Left ventricle myocardium inferior (tissue), 1 donor: ENCODE measurements around the gene COL5A3. TPM values are rescaled to one million over a fixed set of nuclear protein-coding genes. Genes with fewer than 3 reads are reported as not detected.

Source experiments
- DNase-seq: peaks from one replicate; pipeline ENCODE4 v3.0.0-alpha.2; 2020
- H3K27ac ChIP-seq: fragments of 200-600 bp; replicated peaks from 2 replicates; pipeline ENCODE4 v1.8.0; 2021
- H3K27me3 ChIP-seq: fragments of 200-600 bp; 2 replicates; pipeline ENCODE4 v1.8.0; 2021; ENCODE audit warnings: low read depth
- H3K36me3 ChIP-seq: fragments of 200-600 bp; 2 replicates; pipeline ENCODE4 v1.8.0; 2021
- H3K4me1 ChIP-seq: fragments of 200-600 bp; 2 replicates; pipeline ENCODE4 v1.8.0; 2021
- H3K4me3 ChIP-seq: fragments of 200-600 bp; 2 replicates; pipeline ENCODE4 v1.8.0; 2021; ENCODE audit warnings: mild to moderate bottlenecking, moderate library complexity
- H3K9me3 ChIP-seq: fragments of 200-600 bp; replicated peaks from 2 replicates; pipeline ENCODE4 v1.8.0; 2021
- CTCF ChIP-seq: fragments of 200-600 bp; IDR thresholded peaks from 2 replicates; pipeline ENCODE4 v1.8.0; 2021; ENCODE audit warnings: antibody characterized with exemption, mild to moderate bottlenecking, borderline replicate concordance
- intact Hi-C: fragments of 100-400 bp; cut with micrococcal nuclease; formaldehyde crosslinking; loops from one replicate; pipeline ENCODE4 v1.11.0; 2022
- total RNA-seq: library from RNA; stranded (reverse); fragmentation: NEBNext Ultra II Directional; extraction: Animal tissue kit (Norgen Biotek cat#: 25700); gene quantifications from one replicate; pipeline ENCODE4 v1.2.1, GENCODE V29; 2021
- donor health status: DM: no; HTN: yes; CAD: no; lungs with severe emphysema.

COL5A3 gene
- total RNA-seq, 1 donor from 2014 or later, result 8.7 TPM

GRCh38 chr19:9971166-9971897, 39.0 kb downstream of the COL5A3 start:
- Histone ChIP-seq H3K4me3 (no peak overlapping the region), H3K4me1 (no peaks in the 10 kb centered on the region), H3K27ac (no peak overlapping the region), H3K27me3 (peaks cover 45% of the 10 kb centered on the region), H3K36me3 (peaks cover 18% of the 10 kb centered on the region), H3K9me3 (no peaks in the 10 kb centered on the region)
- TF ChIP-seq CTCF, result no peak
- intact Hi-C loops, result no loop called here
- no peak for DNase-seq

DNA sequence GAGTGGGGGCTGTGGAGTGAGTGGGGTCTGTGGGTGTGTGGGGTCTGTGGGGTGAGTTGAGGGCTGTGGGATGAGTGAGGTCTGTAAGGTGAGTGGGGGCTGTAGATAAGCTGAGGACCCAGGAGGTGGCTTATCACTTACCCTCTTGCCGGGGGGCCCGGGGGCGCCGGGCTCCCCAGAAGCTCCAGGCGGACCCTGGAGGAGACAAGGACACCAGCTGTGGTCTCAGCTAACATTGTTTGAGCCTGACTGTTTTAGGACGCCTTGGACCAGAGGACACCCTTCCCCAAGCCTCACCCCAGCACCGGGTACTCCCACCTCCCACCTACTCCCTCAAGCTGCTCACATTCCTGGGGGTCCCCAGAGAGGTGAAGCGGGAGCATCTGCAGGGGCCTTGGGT, 39.8 kb downstream of the COL5A3 start:
- peaks cover 18% of the 10 kb centered on the region for H3K36me3 ChIP-seq
- no peak overlapping the region for H3K4me3 ChIP-seq
- no peak for TF ChIP-seq CTCF
- peaks cover 53% of the 10 kb centered on the region for H3K27me3 ChIP-seq
- no peak overlapping the region for H3K27ac ChIP-seq
- H3K4me1 ChIP-seq, result no peaks in the 10 kb centered on the region
- intact Hi-C loops, result no loop called here
- H3K9me3 ChIP-seq, result no peaks in the 10 kb centered on the region
- DNase-seq, result no peak

DNA sequence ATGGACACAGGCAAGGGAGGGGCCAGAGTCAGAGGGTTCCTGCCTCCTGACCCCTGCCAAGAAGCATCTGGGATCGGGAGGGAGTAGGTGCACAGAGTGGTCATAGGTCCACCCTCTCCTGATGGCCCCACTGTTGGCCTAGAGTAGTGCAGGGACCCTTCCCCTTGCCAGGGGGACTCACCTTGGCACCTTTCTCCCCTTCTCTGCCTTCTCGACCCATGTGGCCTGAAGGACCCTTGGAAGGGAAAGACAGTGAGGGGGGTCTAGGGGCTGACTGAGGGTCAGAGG, 40.7 kb downstream of the COL5A3 start:
- no peaks in the 10 kb centered on the region for H3K9me3 ChIP-seq
- H3K4me1 ChIP-seq, result no peaks in the 10 kb centered on the region
- TF ChIP-seq CTCF, result no peak
- DNase-seq, result no peak
- no peak overlapping the region for H3K27ac ChIP-seq
- H3K4me3 ChIP-seq, result no peak overlapping the region
- H3K27me3 ChIP-seq, result peaks cover 62% of the 10 kb centered on the region
- H3K36me3 ChIP-seq, result peaks cover 12% of the 10 kb centered on the region
- intact Hi-C loops, result no loop called here

GRCh38 chr19:9968820-9969687, 41.2 kb downstream of the COL5A3 start:
- Histone ChIP-seq H3K27ac (no peak overlapping the region), H3K4me3 (no peak overlapping the region), H3K9me3 (no peaks in the 10 kb centered on the region), H3K4me1 (no peaks in the 10 kb centered on the region), H3K36me3 (peaks cover 17% of the 10 kb centered on the region), H3K27me3 (peaks cover 63% of the 10 kb centered on the region)
- intact Hi-C loops, result no loop called here
- no peak for TF ChIP-seq CTCF
- DNase-seq, result no peak

- no peaks in the 10 kb centered on the region for H3K9me3 ChIP-seq
- intact Hi-C loops, result no loop called here
- H3K27me3 ChIP-seq, result peaks cover 73% of the 10 kb centered on the region
- H3K4me3 ChIP-seq, result no peak overlapping the region
- no peak for DNase-seq
- peaks cover 29% of the 10 kb centered on the region for H3K36me3 ChIP-seq
- TF ChIP-seq CTCF, result no peak
- no peak overlapping the region for H3K27ac ChIP-seq
- H3K4me1 ChIP-seq, result no peaks in the 10 kb centered on the region
These were observed 43.0 kb downstream of the COL5A3 start for GRCh38 chr19:9967326-9967725.
